Camera-type eye (tissue), 1 donor: ENCODE data around the gene SNAI1. TPM values are rescaled to one million over a fixed set of nuclear protein-coding genes. Genes with fewer than 3 reads are reported as not detected.

ENCODE experiments used
- total RNA-seq: library from RNA; depleted of rRNA; stranded (reverse); fragments of >200 nt; gene quantifications from one replicate; pipeline ENCODE4 v1.2.3, GENCODE V29; 2014

SNAI1 gene
- 0.22 TPM for total RNA-seq

GRCh38 chr20:49982346-49983122 lies at the start of gene SNAI1:
SNAI1 (plus strand) TSS chr20:49982980; CDS start chr20:49983060, 80 bp downstream.

GRCh38 chr20:49936153-49937026 lies 46.4 kb upstream of the SNAI1 start, which contains the start of gene RNF114:
RNF114 (plus strand) TSS chr20:49936397; CDS start chr20:49936413, 16 bp downstream.

Other genes with a start within 250 kb of the SNAI1 start
- gene SLC9A8, start 170.2 kb upstream of the SNAI1 start, total RNA-seq, result 6.0 TPM
- gene SPATA2, start 67.5 kb upstream of the SNAI1 start, total RNA-seq, result 4.4 TPM
- gene RNF114, start 46.6 kb upstream of the SNAI1 start, total RNA-seq, result 116 TPM
- gene UBE2V1, start 130.2 kb downstream of the SNAI1 start, total RNA-seq, result 52.8 TPM
- 7.6 TPM for gene PEDS1, start 170.7 kb downstream of the SNAI1 start, total RNA-seq
- gene CEBPB, start 207.8 kb downstream of the SNAI1 start, total RNA-seq, result 9.1 TPM